NCI-H1417 treated with DMSO at 0.1 percent for 48 hours (cell line): ENCODE measurements around the gene OSCP1.

Experiments used
- DNase-seq: peaks from one replicate; lab custom pipeline; 2025; lab: John Stamatoyannopoulos, UW

The OSCP1 gene

DNA sequence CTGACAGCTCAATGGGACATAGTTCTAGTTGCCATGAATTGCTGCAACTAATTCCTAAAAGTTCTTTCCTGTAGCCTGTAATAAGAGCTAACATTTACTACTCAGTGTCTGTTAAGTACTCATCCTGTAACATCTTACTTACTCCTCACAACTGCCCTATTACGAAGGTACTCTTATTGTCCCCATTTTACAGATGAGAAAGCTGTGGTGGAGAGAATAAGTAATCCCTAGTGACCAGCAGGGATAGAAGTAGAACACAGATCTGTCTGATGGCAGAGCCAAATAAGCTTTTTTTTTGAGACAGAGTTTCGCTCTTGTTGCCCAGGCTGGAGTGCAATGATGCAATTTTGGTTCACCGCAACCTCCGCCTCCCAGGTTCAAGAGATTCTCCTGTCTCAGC, 67.6 kb downstream of the OSCP1 start:
- no peak for DNase-seq

- no peak for DNase-seq
Observed at GRCh38 chr1:36382231-36382630, 68.0 kb downstream of the OSCP1 start.

- no peak for DNase-seq
Observed at GRCh38 chr1:36381405-36381804, 68.8 kb downstream of the OSCP1 start.

DNA sequence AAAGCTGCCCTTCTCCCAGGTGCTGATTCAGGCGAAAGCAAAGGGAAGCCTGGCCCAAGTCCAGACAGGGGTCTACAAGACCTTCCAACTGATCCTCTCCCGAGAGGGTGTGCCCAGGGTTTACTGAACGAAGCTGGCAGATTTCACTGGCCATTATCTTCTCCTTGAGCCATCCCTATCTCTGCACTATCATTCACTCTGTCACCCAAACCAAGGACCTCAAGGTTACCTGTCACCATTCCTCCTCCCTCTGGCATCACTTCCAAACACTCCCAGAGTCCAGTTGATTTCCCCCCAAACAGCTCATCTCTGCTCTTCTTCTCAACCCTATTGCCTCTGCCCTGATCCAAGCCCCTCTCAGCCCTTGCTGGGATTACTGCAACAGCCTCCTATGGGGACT, 69.5 kb downstream of the OSCP1 start:
- no peak for DNase-seq

- no peak for DNase-seq
Observed at GRCh38 chr1:36380143-36380619, 70.1 kb downstream of the OSCP1 start.

DNA sequence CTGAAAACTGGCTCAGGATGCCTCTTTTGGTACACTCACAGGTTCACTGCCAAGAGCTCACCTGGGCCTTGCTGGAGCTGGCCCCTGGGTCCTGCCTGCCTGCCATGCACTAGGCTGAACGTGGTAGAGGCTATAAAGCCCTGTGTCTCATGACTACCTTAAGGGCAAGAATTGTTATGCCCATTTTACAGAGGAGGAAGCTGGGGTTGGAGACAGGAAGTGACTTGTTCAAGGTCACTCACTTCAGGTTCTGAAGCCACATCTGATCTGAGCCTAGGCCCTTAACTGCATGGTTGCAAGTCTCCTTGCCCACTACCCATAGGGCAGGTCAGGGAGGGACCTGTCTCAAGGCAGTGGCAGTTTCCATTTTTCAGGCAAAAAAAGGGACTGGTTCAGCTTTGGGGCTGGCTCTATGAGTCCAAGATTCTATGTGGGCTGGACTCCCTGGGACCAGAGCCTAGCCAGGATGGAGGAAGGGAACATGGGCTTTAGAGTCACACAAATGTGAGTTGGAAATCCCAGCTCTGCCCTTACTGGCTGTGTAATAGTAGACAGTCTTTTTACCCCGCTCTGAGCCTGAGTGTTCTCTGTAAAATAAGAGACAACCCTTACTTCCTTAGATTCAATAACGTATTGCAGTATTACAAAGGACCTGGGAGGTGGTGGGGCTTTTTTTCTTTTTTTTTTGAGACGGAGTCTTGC, 72.3 kb downstream of the OSCP1 start:
- DNase-seq, result no peak

DNA sequence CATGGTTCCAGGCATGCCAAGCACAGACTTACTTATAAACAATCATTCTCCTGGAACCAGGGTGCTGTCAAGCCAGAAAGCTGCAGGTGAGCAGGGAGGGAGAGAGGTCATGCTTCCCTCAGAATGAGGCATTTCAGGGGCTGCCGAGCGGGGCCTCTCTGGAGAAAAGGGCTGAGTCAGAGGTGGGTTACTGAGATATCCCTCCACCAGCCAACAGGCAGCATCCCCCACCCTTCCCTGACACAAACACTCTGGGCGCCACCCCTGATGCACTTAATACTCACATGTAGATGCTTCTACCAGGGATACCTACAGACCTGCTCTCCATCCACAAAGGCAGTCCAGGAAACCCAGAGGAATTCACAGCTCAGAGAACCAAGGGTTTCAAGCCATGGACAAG, 77.6 kb downstream of the OSCP1 start:
- no peak for DNase-seq

DNA sequence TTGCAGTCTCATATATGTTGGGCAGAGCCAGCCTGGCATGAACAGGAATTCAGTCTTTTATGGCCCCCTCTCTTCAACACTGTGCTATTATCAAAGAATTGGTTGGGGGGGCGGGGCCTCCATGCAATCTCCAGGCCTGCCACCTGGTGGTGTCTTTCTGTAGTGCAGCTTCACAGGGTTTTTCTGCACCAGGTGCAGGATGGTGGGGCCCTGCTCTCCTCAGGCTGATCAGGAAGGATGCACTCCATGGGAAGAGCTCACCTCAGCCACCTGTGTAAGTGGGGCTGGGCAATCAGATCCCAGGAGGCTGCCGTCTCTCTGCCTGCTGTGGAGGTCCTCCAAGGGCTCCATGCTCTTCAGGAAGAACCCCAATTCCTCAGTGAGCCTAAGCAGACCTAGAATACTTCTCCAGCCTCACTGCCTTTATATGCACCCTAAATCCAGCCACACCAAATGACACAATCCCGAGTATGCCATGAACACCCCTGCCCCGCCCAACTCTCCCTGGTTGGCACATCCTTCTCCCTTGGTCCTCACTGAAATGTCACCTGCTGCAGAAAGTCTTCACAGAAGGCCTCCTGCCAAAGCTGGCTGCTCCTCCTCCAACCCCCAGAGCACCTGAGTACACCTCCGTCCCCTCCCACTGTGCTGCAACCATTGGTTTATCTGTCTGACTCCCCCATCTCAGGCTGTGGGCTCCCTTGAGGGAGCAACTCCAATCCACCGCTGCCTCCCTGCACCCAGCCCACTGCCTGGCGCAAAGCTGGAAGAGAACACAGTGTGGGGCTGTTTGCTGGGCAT, 81.0 kb downstream of the OSCP1 start:
- DNase-seq, result no peak
